ENCODE data around the gene SYNPO.

SYNPO gene

DNA sequence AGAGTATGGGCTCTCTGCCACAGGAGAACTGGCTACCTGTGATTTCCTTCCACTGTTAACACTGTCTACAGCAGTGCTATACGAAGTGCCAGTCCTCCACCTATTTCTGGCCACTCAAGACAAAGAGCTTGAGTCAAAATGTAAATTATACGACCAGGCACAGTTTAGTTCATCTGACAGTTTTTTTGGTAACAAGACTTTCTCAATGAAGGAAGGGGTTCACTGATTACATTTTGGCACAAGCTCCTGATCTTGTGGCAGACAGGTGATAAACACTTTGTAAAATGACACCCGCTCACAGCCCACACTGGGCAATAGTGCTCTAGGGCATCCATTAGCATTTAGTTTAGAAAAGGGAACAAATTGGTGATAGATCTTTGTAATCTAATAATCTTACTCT lies 51.8 kb downstream of the SYNPO start:
- H3K4me3 ChIP-seq (ENCODE audit: insufficient read depth, low read length, poor library complexity, severe bottlenecking) = no peak overlapping the region
- no peaks in the 10 kb centered on the region for H3K79me2 ChIP-seq (ENCODE audit: insufficient read depth, low read length)
- H3K36me3 ChIP-seq (ENCODE audit: low read length) = peaks cover 35% of the 10 kb centered on the region; the same call in 1 of the 2 replicates
- no peak overlapping the region for H3K9ac ChIP-seq (ENCODE audit: low read length)
- H2AFZ ChIP-seq (ENCODE audit: low read depth, low read length, severe bottlenecking) = no peak overlapping the region
- H3F3A ChIP-seq (ENCODE audit: insufficient read depth) = no peaks in the 10 kb centered on the region
- no peaks in the 10 kb centered on the region for H4K20me1 ChIP-seq (ENCODE audit: low read depth, low read length)
- H3K4me2 ChIP-seq (ENCODE audit: low read depth, low read length, poor library complexity, severe bottlenecking) = no peak overlapping the region
- H3K27me3 ChIP-seq (ENCODE audit: low read length) = no peaks in the 10 kb centered on the region
- no peaks in the 10 kb centered on the region for H3K9me2 ChIP-seq (replicated peaks; ENCODE audit: insufficient read depth, low read length)
- no peak overlapping the region for H3K27ac ChIP-seq (ENCODE audit: low read depth, low read length)
- TF ChIP-seq EZH2phosphoT487 (conservative IDR thresholded peaks at IDR 0.05; ENCODE audit: low read length) = no peak
- TF ChIP-seq, protein P1, sequence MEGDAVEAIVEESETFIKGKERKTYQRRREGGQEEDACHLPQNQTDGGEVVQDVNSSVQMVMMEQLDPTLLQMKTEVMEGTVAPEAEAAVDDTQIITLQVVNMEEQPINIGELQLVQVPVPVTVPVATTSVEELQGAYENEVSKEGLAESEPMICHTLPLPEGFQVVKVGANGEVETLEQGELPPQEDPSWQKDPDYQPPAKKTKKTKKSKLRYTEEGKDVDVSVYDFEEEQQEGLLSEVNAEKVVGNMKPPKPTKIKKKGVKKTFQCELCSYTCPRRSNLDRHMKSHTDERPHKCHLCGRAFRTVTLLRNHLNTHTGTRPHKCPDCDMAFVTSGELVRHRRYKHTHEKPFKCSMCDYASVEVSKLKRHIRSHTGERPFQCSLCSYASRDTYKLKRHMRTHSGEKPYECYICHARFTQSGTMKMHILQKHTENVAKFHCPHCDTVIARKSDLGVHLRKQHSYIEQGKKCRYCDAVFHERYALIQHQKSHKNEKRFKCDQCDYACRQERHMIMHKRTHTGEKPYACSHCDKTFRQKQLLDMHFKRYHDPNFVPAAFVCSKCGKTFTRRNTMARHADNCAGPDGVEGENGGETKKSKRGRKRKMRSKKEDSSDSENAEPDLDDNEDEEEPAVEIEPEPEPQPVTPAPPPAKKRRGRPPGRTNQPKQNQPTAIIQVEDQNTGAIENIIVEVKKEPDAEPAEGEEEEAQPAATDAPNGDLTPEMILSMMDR (IDR thresholded peaks at IDR 0.05; ENCODE audit: insufficient read depth, low read length, poor library complexity, severe bottlenecking) = no peak
- no peaks in the 10 kb centered on the region for H3K9me3 ChIP-seq (ENCODE audit: insufficient read depth, low read length)

DNA sequence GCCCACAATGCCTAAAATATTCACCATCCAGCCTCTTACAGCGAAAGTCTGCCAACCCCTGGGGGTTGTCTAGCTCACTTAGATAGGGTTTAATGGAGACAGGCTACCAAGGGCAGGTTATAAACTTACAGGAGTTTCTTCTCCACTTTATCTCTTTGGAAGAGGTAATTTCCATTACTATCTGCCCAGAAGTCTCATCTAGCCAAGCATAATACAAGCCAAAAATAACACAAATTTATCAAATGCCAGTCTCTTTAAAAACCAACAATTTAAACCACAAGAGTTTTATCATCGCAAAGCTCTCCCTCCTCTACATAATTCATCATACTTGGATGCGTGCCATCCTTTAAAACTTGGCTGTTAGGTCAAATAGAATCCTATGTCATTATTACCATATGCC lies 54.2 kb downstream of the SYNPO start:
- Histone ChIP-seq H3K9me2 (replicated peaks; ENCODE audit: insufficient read depth, low read length) (no peaks in the 10 kb centered on the region), H4K20me1 (ENCODE audit: low read depth, low read length) (no peaks in the 10 kb centered on the region), H3K79me2 (ENCODE audit: insufficient read depth, low read length) (peaks cover 14% of the 10 kb centered on the region), H3F3A (ENCODE audit: insufficient read depth) (no peaks in the 10 kb centered on the region), H3K27me3 (ENCODE audit: low read length) (no peaks in the 10 kb centered on the region), H3K27ac (ENCODE audit: low read depth, low read length) (no peak overlapping the region), H3K4me2 (ENCODE audit: low read depth, low read length, poor library complexity, severe bottlenecking) (no peak overlapping the region), H3K36me3 (ENCODE audit: low read length) (peaks cover 51% of the 10 kb centered on the region; the same call in 1 of the 2 replicates), H3K9me3 (ENCODE audit: insufficient read depth, low read length) (no peaks in the 10 kb centered on the region), H2AFZ (ENCODE audit: low read depth, low read length, severe bottlenecking) (no peak overlapping the region), H3K4me3 (ENCODE audit: insufficient read depth, low read length, poor library complexity, severe bottlenecking) (no peak overlapping the region), H3K9ac (ENCODE audit: low read length) (no peak overlapping the region)
- TF ChIP-seq, protein P1 (IDR thresholded peaks at IDR 0.05; ENCODE audit: insufficient read depth, low read length, poor library complexity, severe bottlenecking) = no peak
- no peak for TF ChIP-seq EZH2phosphoT487 (conservative IDR thresholded peaks at IDR 0.05; ENCODE audit: low read length)

DNA sequence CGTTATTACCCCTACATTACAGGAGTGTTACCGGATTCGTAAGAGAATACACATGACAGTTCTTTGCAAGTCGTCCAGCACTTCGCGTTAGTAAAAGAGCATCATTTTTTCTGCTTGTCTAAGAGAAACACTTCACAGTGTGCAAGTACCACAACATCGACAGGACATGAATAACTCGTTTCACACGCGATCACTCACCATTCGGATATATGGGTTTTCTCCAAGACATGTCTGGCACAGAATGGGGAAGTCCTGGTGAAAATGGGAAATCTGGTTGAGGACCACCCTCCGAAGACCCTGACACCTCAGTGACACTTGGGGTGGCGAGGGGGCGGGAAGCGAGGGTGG lies 59.8 kb downstream of the SYNPO start:
- Histone ChIP-seq H3K27me3 (ENCODE audit: low read length) (no peaks in the 10 kb centered on the region), H4K20me1 (ENCODE audit: low read depth, low read length) (no peaks in the 10 kb centered on the region), H3F3A (ENCODE audit: insufficient read depth) (no peaks in the 10 kb centered on the region), H2AFZ (ENCODE audit: low read depth, low read length, severe bottlenecking) (no peak overlapping the region), H3K9me2 (replicated peaks; ENCODE audit: insufficient read depth, low read length) (no peaks in the 10 kb centered on the region), H3K36me3 (ENCODE audit: low read length) (peaks cover 29% of the 10 kb centered on the region; the same call in 1 of the 2 replicates), H3K9ac (ENCODE audit: low read length) (peak overlapping the region; percentile 98), H3K4me3 (ENCODE audit: insufficient read depth, low read length, poor library complexity, severe bottlenecking) (peak overlapping the region; percentile 96), H3K4me2 (ENCODE audit: low read depth, low read length, poor library complexity, severe bottlenecking) (peak overlapping the region; percentile 81), H3K27ac (ENCODE audit: low read depth, low read length) (no peak overlapping the region), H3K79me2 (ENCODE audit: insufficient read depth, low read length) (peaks cover 25% of the 10 kb centered on the region), H3K9me3 (ENCODE audit: insufficient read depth, low read length) (no peaks in the 10 kb centered on the region)
- no peak for TF ChIP-seq EZH2phosphoT487 (conservative IDR thresholded peaks at IDR 0.05; ENCODE audit: low read length)

DNA sequence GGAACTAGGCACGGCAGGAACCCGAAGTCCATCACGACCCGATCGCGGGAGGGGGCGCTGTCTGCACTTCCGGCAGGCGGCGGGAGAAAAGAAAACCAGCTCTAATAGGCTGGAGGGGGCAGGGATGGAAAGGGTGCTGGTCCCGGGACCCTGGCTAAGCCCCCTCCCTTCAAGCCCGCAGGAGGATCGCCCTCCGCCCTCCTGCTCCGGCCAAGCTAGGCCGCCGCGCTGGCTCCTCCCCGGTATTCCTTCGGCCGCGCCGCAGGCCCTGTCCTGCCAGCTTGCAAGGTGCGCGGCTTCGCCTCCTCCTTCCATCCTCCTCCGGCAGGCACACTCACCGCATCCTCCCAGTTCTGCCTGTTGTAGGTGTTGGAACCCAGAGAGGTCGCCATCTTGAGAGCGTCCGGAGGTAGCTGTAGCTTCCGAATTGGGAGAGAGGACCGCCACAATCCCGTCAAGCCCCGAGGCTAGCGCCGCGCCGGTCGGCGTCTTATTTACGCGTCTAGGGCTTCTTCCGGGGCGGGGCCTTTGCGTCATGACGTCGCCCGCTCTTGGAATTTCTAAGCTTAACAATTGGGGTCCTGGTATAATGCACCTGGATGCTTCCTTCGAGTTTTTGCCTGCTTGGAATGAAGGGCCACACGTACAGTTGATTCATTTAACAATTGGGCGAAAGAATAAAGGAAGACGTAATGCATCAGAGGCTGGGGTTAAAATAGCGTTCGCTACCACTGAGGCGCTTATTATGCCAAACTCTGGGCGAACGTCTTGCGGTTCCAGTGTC lies 60.3 kb downstream of the SYNPO start, which contains the start of gene RBM22:
Gene RBM22, minus strand, starts transcription at position 469 of the 784 bp plus-strand sequence. Its CDS starts 77 bp downstream, at position 392.
- Histone ChIP-seq H2AFZ (ENCODE audit: low read depth, low read length, severe bottlenecking) (peak within 1 kb of the TSS; percentile 94), H3K36me3 (ENCODE audit: low read length) (peaks cover 23% of the 10 kb centered on the region; the same call in 1 of the 2 replicates), H3K9me2 (replicated peaks; ENCODE audit: insufficient read depth, low read length) (no peaks in the 10 kb centered on the region), H3K79me2 (ENCODE audit: insufficient read depth, low read length) (peaks cover 25% of the 10 kb centered on the region), H3K27me3 (ENCODE audit: low read length) (no peaks in the 10 kb centered on the region), H3K27ac (ENCODE audit: low read depth, low read length) (peak within 1 kb of the TSS; percentile 77), H3K4me3 (ENCODE audit: insufficient read depth, low read length, poor library complexity, severe bottlenecking) (peak within 1 kb of the TSS; percentile 96), H3K9ac (ENCODE audit: low read length) (peak within 1 kb of the TSS; percentile 98), H3K4me2 (ENCODE audit: low read depth, low read length, poor library complexity, severe bottlenecking) (peak within 1 kb of the TSS; percentile 89), H3K9me3 (ENCODE audit: insufficient read depth, low read length) (no peaks in the 10 kb centered on the region), H4K20me1 (ENCODE audit: low read depth, low read length) (no peaks in the 10 kb centered on the region), H3F3A (ENCODE audit: insufficient read depth) (no peaks in the 10 kb centered on the region)
- TF ChIP-seq, protein P1 (IDR thresholded peaks at IDR 0.05; ENCODE audit: insufficient read depth, low read length, poor library complexity, severe bottlenecking) = peak; percentile 56
- TF ChIP-seq EZH2phosphoT487 (conservative IDR thresholded peaks at IDR 0.05; ENCODE audit: low read length) = no peak
